H1 (cell line): ENCODE data around the gene TMEM130. TPM values are rescaled to one million over a fixed set of nuclear protein-coding genes. Genes with fewer than 3 reads are reported as not detected.

Source experiments
- CTCF ChIA-PET: fragments of 300-600 bp; sonication (Branson Sonifier 250); formaldehyde crosslinking; loops from one replicate; lab custom pipeline; 2021; ENCODE audit not compliant: partially characterized antibody; lab: Charles Lee
- POLR2A ChIA-PET: fragments of 300-600 bp; sonication (Branson Sonifier 250); formaldehyde crosslinking; loops from one replicate; lab custom pipeline; 2021; ENCODE audit warnings: inconsistent platforms; ENCODE audit not compliant: partially characterized antibody; lab: Charles Lee
- DNase-seq, 2 experiments: peaks; one replicate each; pipeline versions ENCODE4 v3.0.0 to v3.0.0-alpha.2; 2010 to 2022; ENCODE audit warnings: low spot score in 2 of 2, low read depth in 1 of 2, mixed read lengths in 1 of 2
- FAIRE-seq: peaks from 2 replicates; lab custom pipeline; 2011; peaks lifted over from hg19 to GRCh38; lab: Jason Lieb, UNC
- H2AFZ ChIP-seq: 2 replicates; pipeline ENCODE4 v1.8.1; 2012; ENCODE audit warnings: low read length, inconsistent platforms
- H2AK5ac ChIP-seq: 2 replicates; pipeline ENCODE4 v1.6.1; 2013; ENCODE audit warnings: low read depth, low read length
- H2BK120ac ChIP-seq: replicated peaks from 2 replicates; pipeline ENCODE3; 2013; ENCODE audit warnings: low read depth, low read length, inconsistent platforms
- H2BK12ac ChIP-seq: 2 replicates; pipeline ENCODE4 v1.6.1; 2013; ENCODE audit warnings: low read depth, low read length
- H2BK15ac ChIP-seq: 2 replicates; pipeline ENCODE4 v1.6.1; 2013; ENCODE audit warnings: low read length
- H2BK20ac ChIP-seq: 2 replicates; pipeline ENCODE4 v1.6.1; 2013; ENCODE audit warnings: low read length
- H2BK5ac ChIP-seq: 2 replicates; pipeline ENCODE4 v1.6.1; 2013; ENCODE audit warnings: low read depth, low read length
- H3K14ac ChIP-seq: 2 replicates; pipeline ENCODE4 v1.6.1; 2013; ENCODE audit warnings: inconsistent platforms; ENCODE audit not compliant: insufficient read length
- H3K18ac ChIP-seq: 2 replicates; pipeline ENCODE4 v1.6.1; 2013; ENCODE audit warnings: low read length; ENCODE audit errors: extremely low read depth
- H3K23ac ChIP-seq: 2 replicates; pipeline ENCODE4 v1.6.1; 2013; ENCODE audit warnings: inconsistent platforms; ENCODE audit not compliant: insufficient read length
- H3K23me2 ChIP-seq: 2 replicates; pipeline ENCODE4 v1.6.1; 2013; ENCODE audit warnings: low read depth, low read length
- H3K27ac ChIP-seq: 2 replicates; pipeline ENCODE4 v1.6.1; 2011; ENCODE audit warnings: low read depth, low read length, inconsistent platforms
- H3K27me3 ChIP-seq, 4 experiments: replicated peaks in 1 of 4; 1 replicate in 1 of 4; 2 replicates in 3 of 4; pipeline versions ENCODE4 v1.6.1 to v1.8.1; 2011 to 2013; ENCODE audit warnings: low read length in 3 of 4, mild to moderate bottlenecking in 3 of 4, inconsistent platforms in 2 of 4, mixed read lengths in 2 of 4, moderate library complexity in 1 of 4; ENCODE audit not compliant: control insufficient read depth in 3 of 4, insufficient read depth in 3 of 4; ENCODE audit errors: extremely low read depth in 1 of 4
- H3K36me3 ChIP-seq, 4 experiments: 2 replicates each; pipeline versions ENCODE4 v1.6.1 to v1.8.1; 2011 to 2013; ENCODE audit warnings: mild to moderate bottlenecking in 4 of 4, low read length in 3 of 4, moderate library complexity in 2 of 4, control low read depth in 1 of 4, inconsistent platforms in 1 of 4; ENCODE audit not compliant: insufficient read depth in 4 of 4, control insufficient read depth in 2 of 4
- H3K4ac ChIP-seq: replicated peaks from 2 replicates; pipeline ENCODE3; 2013; ENCODE audit warnings: low read length, low read depth, mixed read lengths, inconsistent platforms; ENCODE audit not compliant: insufficient read length
- H3K4me1 ChIP-seq, 4 experiments: replicated peaks in 1 of 4; 1 replicate in 1 of 4; 2 replicates in 3 of 4; pipeline versions ENCODE4 v1.6.1 to v1.8.1; 2011 to 2013; ENCODE audit warnings: low read length in 3 of 4, inconsistent platforms in 2 of 4, mixed read lengths in 1 of 4; ENCODE audit not compliant: insufficient read depth in 4 of 4, control insufficient read depth in 3 of 4
- H3K4me2 ChIP-seq, 2 experiments: 2 replicates each; pipeline versions ENCODE4 v1.6.1 to v1.8.1; 2011 to 2013; ENCODE audit warnings: low read depth in 2 of 2, low read length in 2 of 2, control low read depth in 1 of 2, inconsistent platforms in 1 of 2, mild to moderate bottlenecking in 1 of 2; ENCODE audit not compliant: insufficient read depth in 1 of 2
- H3K4me3 ChIP-seq, 4 experiments: fragments of 200-600, 300-600 bp in 1 of 4; sonication (generic), shearing (Covaris generic), sonication (Bioruptor Twin) in 1 of 4; 2 replicates each; pipeline versions ENCODE4 v1.5.1 to v1.8.1; 2011 to 2016; ENCODE audit warnings: low read length in 4 of 4, low read depth in 3 of 4, control low read depth in 2 of 4, inconsistent platforms in 2 of 4, mild to moderate bottlenecking in 2 of 4, mixed read lengths in 1 of 4, moderate library complexity in 1 of 4; ENCODE audit not compliant: insufficient read depth in 2 of 4; ENCODE audit errors: extremely low read depth in 1 of 4
- H3K56ac ChIP-seq: replicated peaks from 2 replicates; pipeline ENCODE3; 2013; ENCODE audit warnings: low read depth, mild to moderate bottlenecking, mixed read lengths, low read length, inconsistent platforms; ENCODE audit not compliant: insufficient read length
- H3K79me1 ChIP-seq: 2 replicates; pipeline ENCODE4 v1.6.1; 2013; ENCODE audit warnings: low read depth, low read length, control low read depth
- H3K79me2 ChIP-seq, 2 experiments: 2 replicates each; pipeline versions ENCODE4 v1.6.1 to v1.8.1; 2012 to 2013; ENCODE audit warnings: low read length in 2 of 2, mild to moderate bottlenecking in 2 of 2, inconsistent platforms in 1 of 2; ENCODE audit not compliant: insufficient read depth in 2 of 2, control insufficient read depth in 1 of 2
- H3K9ac ChIP-seq, 4 experiments: replicated peaks in 1 of 4; 1 replicate in 1 of 4; 2 replicates in 3 of 4; pipeline versions ENCODE4 v1.6.1 to v1.8.1; 2011 to 2013; ENCODE audit warnings: low read depth in 3 of 4, low read length in 3 of 4, control low read depth in 2 of 4, mild to moderate bottlenecking in 2 of 4, moderate library complexity in 2 of 4, inconsistent platforms in 1 of 4; ENCODE audit errors: extremely low read depth in 1 of 4
- H3K9me3 ChIP-seq, 2 experiments: 2 replicates each; pipeline versions ENCODE4 v1.6.1 to v1.8.1; 2012 to 2013; ENCODE audit warnings: mild to moderate bottlenecking in 2 of 2, moderate library complexity in 2 of 2, control low read depth in 1 of 2, inconsistent platforms in 1 of 2, low read depth in 1 of 2, low read length in 1 of 2, mixed read lengths in 1 of 2; ENCODE audit not compliant: insufficient read depth in 2 of 2
- H4K20me1 ChIP-seq, 2 experiments: replicated peaks in 1 of 2; 2 replicates each; pipeline versions ENCODE3 to v1.8.1; 2011 to 2013; ENCODE audit warnings: inconsistent platforms in 2 of 2, low read length in 2 of 2, mild to moderate bottlenecking in 1 of 2; ENCODE audit not compliant: insufficient read depth in 2 of 2, control insufficient read depth in 1 of 2
- H4K5ac ChIP-seq: 2 replicates; pipeline ENCODE4 v1.6.1; 2013; ENCODE audit warnings: low read length, low read depth, mixed read lengths, inconsistent platforms; ENCODE audit not compliant: insufficient read length
- H4K8ac ChIP-seq: 2 replicates; pipeline ENCODE4 v1.8.0; 2013; ENCODE audit warnings: mild to moderate bottlenecking, moderate library complexity, low read length, inconsistent platforms; ENCODE audit not compliant: insufficient read depth; ENCODE audit errors: extremely low read depth
- H4K91ac ChIP-seq: replicated peaks from 2 replicates; pipeline ENCODE3; 2013; ENCODE audit warnings: low read length, mixed read lengths, inconsistent platforms; ENCODE audit not compliant: insufficient read length
- ASH2L ChIP-seq: fragments of 200-600, 300-600 bp; sonication (generic); IDR thresholded peaks from one replicate; pipeline ENCODE4 v1.7.1; 2017; ENCODE audit warnings: low read length
- BACH1 ChIP-seq: IDR thresholded peaks from 2 replicates; pipeline ENCODE4 v1.6.1; 2012; ENCODE audit warnings: low read length, improper control_type of control experiment
- BCL11A ChIP-seq, 2 experiments: IDR thresholded peaks; one replicate each; pipeline ENCODE4 v1.6.1; 2011; ENCODE audit warnings: low read depth in 2 of 2, low read length in 2 of 2, mild to moderate bottlenecking in 2 of 2
- BRCA1 ChIP-seq: IDR thresholded peaks from 2 replicates; pipeline ENCODE4 v1.6.1; 2012; ENCODE audit warnings: low read depth, low read length, improper control_type of control experiment
- CEBPB ChIP-seq: IDR thresholded peaks from 2 replicates; pipeline ENCODE4 v1.6.1; 2012; ENCODE audit warnings: low read depth, low read length
- CREB1 ChIP-seq: IDR thresholded peaks from 2 replicates; pipeline ENCODE4 v1.6.1; 2012; ENCODE audit warnings: inconsistent platforms
- CTBP2 ChIP-seq: IDR thresholded peaks from 2 replicates; pipeline ENCODE4 v1.7.0; 2011; ENCODE audit warnings: borderline replicate concordance, mild to moderate bottlenecking, moderate library complexity, mixed read lengths, low read length; ENCODE audit not compliant: insufficient read depth, insufficient read length
- EZH2 ChIP-seq: fragments of 200-600 bp; sonication (generic); IDR thresholded peaks from 2 replicates; pipeline ENCODE4 v1.7.1; 2012; ENCODE audit warnings: low read depth, mild to moderate bottlenecking, moderate library complexity, low read length, inconsistent platforms; ENCODE audit not compliant: severe bottlenecking
- KDM5A ChIP-seq: fragments of 200-600 bp; IDR thresholded peaks from 2 replicates; pipeline ENCODE4 v1.7.1; 2012; ENCODE audit warnings: mild to moderate bottlenecking, low read length, inconsistent platforms, mixed read lengths
- MAFK ChIP-seq: IDR thresholded peaks from 2 replicates; pipeline ENCODE4 v1.6.1; 2012; ENCODE audit warnings: low read depth, mild to moderate bottlenecking, improper control_type of control experiment, low read length
- NRF1 ChIP-seq: IDR thresholded peaks from 2 replicates; pipeline ENCODE4 v1.6.1; 2011; ENCODE audit warnings: mild to moderate bottlenecking, low read depth, low read length, improper control_type of control experiment
- SAP30 ChIP-seq: fragments of 300-600 bp; sonication (generic); IDR thresholded peaks from 2 replicates; pipeline ENCODE4 v1.7.1; 2012; ENCODE audit warnings: low read length, moderate library complexity, mild to moderate bottlenecking, inconsistent platforms; ENCODE audit not compliant: insufficient read depth, insufficient replicate concordance
- ZNF274 ChIP-seq: IDR thresholded peaks from 2 replicates; pipeline ENCODE4 v1.7.0; 2012; ENCODE audit warnings: low read length, borderline replicate concordance; ENCODE audit errors: extremely low read depth
- WGBS, 2 experiments: shearing (Covaris generic) in 1 of 2; methylation state at CpG; one replicate each; pipeline versions ENCODE4 v1.1.6 to v1.1.7; 2013 to 2015; ENCODE audit warnings: low lambda C conversion rate in 2 of 2, mixed read lengths in 2 of 2, inconsistent platforms in 1 of 2, low coverage in 1 of 2, missing lambda C conversion rate in 1 of 2; ENCODE audit not compliant: insufficient replicate concordance in 2 of 2, insufficient coverage in 1 of 2, insufficient read length in 1 of 2; ENCODE audit errors: extremely low coverage in 1 of 2, missing lambda C conversion rate in 1 of 2; 5-methylcytosine and 5-hydroxymethylcytosine counted together
- polyA plus RNA-seq, 7 experiments: library from polyadenylated mRNA; depleted of rRNA in 3 of 7; stranded (reverse) in 5 of 7; unstranded in 2 of 7; fragments of >200 nt in 5 of 7; fragments of 200-250 nt in 2 of 7; gene quantifications; 1 replicate in 5 of 7; 2 replicates in 1 of 7; 4 replicates in 1 of 7; pipeline versions ENCODE4 v1.2.1 to v1.2.3, GENCODE V29; 2011 to 2013; ENCODE audit warnings: missing spikeins in 2 of 7, mixed read lengths in 2 of 7
- total RNA-seq: library from RNA; stranded (reverse); fragmentation: NEBNext Ultra II Directional; extraction: Animal tissue kit (Norgen Biotek cat#: 25700); gene quantifications from 2 replicates; pipeline ENCODE4 v1.2.1, GENCODE V29; 2021
- TF ChIP-seq, protein P1 (sequence below): IDR thresholded peaks from 2 replicates; pipeline ENCODE4 v1.6.1; 2011; ENCODE audit warnings: low read length, improper control_type of control experiment

The TMEM130 gene
- total and polyA plus RNA-seq, 2 of the 8 experiments (the other 6 are each of a cell fraction or from before 2014, with no cell fraction given), result 2.9 to 6.6 TPM

DNA sequence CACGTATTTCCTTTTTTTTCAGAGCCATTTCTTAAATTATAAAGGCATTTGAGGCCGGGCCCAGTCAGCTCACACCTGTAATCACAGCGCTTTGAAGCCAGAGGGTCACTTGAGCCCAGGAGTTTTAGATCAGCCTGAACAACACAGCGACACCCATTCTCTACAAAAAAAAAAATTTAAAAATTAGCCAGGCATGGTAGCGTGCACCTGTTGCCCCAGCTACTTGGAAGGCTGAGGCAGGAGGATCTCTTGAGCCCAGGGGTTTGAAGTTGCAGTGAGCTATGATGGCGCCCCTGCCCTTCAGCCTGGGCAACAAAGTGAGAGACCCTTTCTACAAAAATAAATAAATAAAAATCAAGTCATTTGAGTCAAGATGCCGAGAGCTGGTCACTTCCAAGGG, 3.0 kb downstream of the TMEM130 start:
- no peak overlapping the region for H2BK120ac ChIP-seq
- 87% methylated on average over 7 of the region's 7 CpGs; no CpG with 5 or more reads in 1 of the 2 experiments for WGBS, 2 experiments
- H3K4me3 ChIP-seq, result no peak overlapping the region
- no peak for DNase-seq
- no peak overlapping the region for H3K23ac ChIP-seq
- peaks cover 0 to 14% (median 7%) of the 10 kb centered on the region in 4 experiments; a peak in 5 of 7 replicates for H3K4me1 ChIP-seq
- H3K79me1 ChIP-seq, result no peaks in the 10 kb centered on the region
- CTCF ChIA-PET, result interaction anchor here (0.6 to 1.1 kb wide), 5 partner anchors 25 to 445 kb away, joined by 3 to 5 read pairs (median 3); no protein-coding TSS in a partner anchor
- H3K18ac ChIP-seq, result no peak overlapping the region
- H2BK15ac ChIP-seq, result no peak overlapping the region
- H3K14ac ChIP-seq, result no peak overlapping the region
- H3K56ac ChIP-seq, result no peak overlapping the region
- H4K20me1 ChIP-seq, result no peaks in the 10 kb centered on the region
- no peak overlapping the region for H4K5ac ChIP-seq
- no peak overlapping the region for H2BK12ac ChIP-seq
- peaks cover 8 to 31% (median 22%) of the 10 kb centered on the region in 4 experiments for H3K27me3 ChIP-seq
- no peak overlapping the region for H2BK20ac ChIP-seq
- no peak overlapping the region for H3K4ac ChIP-seq
- H2AK5ac ChIP-seq, result no peak overlapping the region
- H2AFZ ChIP-seq, result no peak overlapping the region
- H3K23me2 ChIP-seq, result peaks cover 11% of the 10 kb centered on the region; the same call in 1 of the 2 replicates
- H4K8ac ChIP-seq, result no peak overlapping the region
- POLR2A ChIA-PET, result interaction anchor here (1.4 to 2.3 kb wide), 2 partner anchors 12 kb away, joined by 3 to 12 read pairs; partner anchors contain the start of gene TRRAP
- FAIRE-seq, result no peak
- H3K27ac ChIP-seq, result no peak overlapping the region
- no peak overlapping the region for H3K9ac ChIP-seq
- H3K9me3 ChIP-seq, result no peaks in the 10 kb centered on the region
- no peak overlapping the region for H3K4me2 ChIP-seq
- no peaks in the 10 kb centered on the region for H3K36me3 ChIP-seq
- H3K79me2 ChIP-seq, result no peaks in the 10 kb centered on the region
- H2BK5ac ChIP-seq, result no peak overlapping the region
- H4K91ac ChIP-seq, result no peak overlapping the region
- TF ChIP-seq MAFK (no peak), CREB1 (no peak), BRCA1 (no peak), KDM5A (no peak), CEBPB (no peak), BACH1 (no peak), SAP30 (no peak), ASH2L (no peak), NRF1 (no peak), ZNF274 (no peak), BCL11A (IDR thresholded peaks at IDR 0.05; ENCODE audit: low read depth in 2 of 2, low read length in 2 of 2) (no peak), CTBP2 (no peak), EZH2 (no peak)
- TF ChIP-seq, protein P1, sequence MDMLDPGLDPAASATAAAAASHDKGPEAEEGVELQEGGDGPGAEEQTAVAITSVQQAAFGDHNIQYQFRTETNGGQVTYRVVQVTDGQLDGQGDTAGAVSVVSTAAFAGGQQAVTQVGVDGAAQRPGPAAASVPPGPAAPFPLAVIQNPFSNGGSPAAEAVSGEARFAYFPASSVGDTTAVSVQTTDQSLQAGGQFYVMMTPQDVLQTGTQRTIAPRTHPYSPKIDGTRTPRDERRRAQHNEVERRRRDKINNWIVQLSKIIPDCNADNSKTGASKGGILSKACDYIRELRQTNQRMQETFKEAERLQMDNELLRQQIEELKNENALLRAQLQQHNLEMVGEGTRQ, result no peak
